HEK293T (cell line): ENCODE results near the gene GHITM.

ENCODE experiments used
- ARNT ChIP-seq: fragments of 450-650 bp; IDR thresholded peaks from 2 replicates; pipeline ENCODE4 v1.6.1; 2017; ENCODE audit warnings: mild to moderate bottlenecking
- BHLHE40 ChIP-seq: fragments of 450-650 bp; IDR thresholded peaks from 2 replicates; pipeline ENCODE4 v1.6.1; 2016; ENCODE audit warnings: mild to moderate bottlenecking, moderate library complexity, borderline replicate concordance
- CTBP1 ChIP-seq: fragments of 450-650 bp; IDR thresholded peaks from 2 replicates; pipeline ENCODE4 v1.6.1; 2016; ENCODE audit warnings: borderline replicate concordance
- ELF4 ChIP-seq: fragments of 450-650 bp; IDR thresholded peaks from 2 replicates; pipeline ENCODE4 v1.6.1; 2017; ENCODE audit warnings: antibody characterized with exemption
- FOXA1 ChIP-seq: fragments of 450-650 bp; IDR thresholded peaks from 2 replicates; pipeline ENCODE4 v1.6.1; 2016; ENCODE audit warnings: mild to moderate bottlenecking
- FOXK2 ChIP-seq: fragments of 450-650 bp; IDR thresholded peaks from 2 replicates; pipeline ENCODE4 v1.6.1; 2016; ENCODE audit warnings: mild to moderate bottlenecking
- FOXM1 ChIP-seq: fragments of 450-650 bp; IDR thresholded peaks from 2 replicates; pipeline ENCODE4 v1.6.1; 2017; ENCODE audit warnings: mild to moderate bottlenecking, borderline replicate concordance
- HDGF ChIP-seq: fragments of 450-650 bp; IDR thresholded peaks from 2 replicates; pipeline ENCODE4 v1.6.1; 2017; ENCODE audit warnings: antibody characterized with exemption, borderline replicate concordance
- LEF1 ChIP-seq: fragments of 450-650 bp; IDR thresholded peaks from 2 replicates; pipeline ENCODE4 v1.6.1; 2017; ENCODE audit warnings: mild to moderate bottlenecking, borderline replicate concordance
- NFRKB ChIP-seq: fragments of 450-650 bp; IDR thresholded peaks from 2 replicates; pipeline ENCODE4 v1.6.1; 2016; ENCODE audit warnings: mild to moderate bottlenecking, moderate library complexity
- SP1 ChIP-seq: fragments of 450-650 bp; IDR thresholded peaks from 2 replicates; pipeline ENCODE4 v1.6.1; 2017
- SUZ12 ChIP-seq: fragments of 450-650 bp; IDR thresholded peaks from 2 replicates; pipeline ENCODE4 v1.6.1; 2016; ENCODE audit warnings: mild to moderate bottlenecking
- ZNF384 ChIP-seq: fragments of 450-650 bp; IDR thresholded peaks from 2 replicates; pipeline ENCODE4 v1.6.1; 2016

DNA sequence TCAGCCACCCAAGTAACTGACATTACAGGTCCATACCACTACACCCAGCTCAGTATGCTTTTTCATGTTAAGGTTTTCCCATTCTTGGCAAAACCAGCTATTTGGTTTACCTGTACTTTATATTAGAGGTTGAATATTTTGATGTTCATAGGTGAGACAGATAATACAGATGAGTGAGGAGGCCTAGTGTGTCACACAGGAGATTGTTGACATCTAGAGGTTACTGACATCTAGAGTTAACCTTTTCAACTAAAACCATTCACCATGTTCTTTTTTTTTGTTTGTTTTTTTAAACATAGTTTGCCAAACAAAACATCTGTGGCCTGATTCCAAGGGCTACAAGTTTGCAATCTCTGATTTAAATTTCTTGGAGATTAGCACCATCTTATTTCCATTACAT, 8.0 kb downstream of the GHITM start:
- no peak for TF ChIP-seq LEF1
- TF ChIP-seq SP1: no peak
- TF ChIP-seq ELF4: no peak
- no peak for TF ChIP-seq FOXM1
- TF ChIP-seq NFRKB: no peak
- TF ChIP-seq ARNT: no peak
- no peak for TF ChIP-seq CTBP1
- no peak for TF ChIP-seq FOXA1
- TF ChIP-seq ZNF384: no peak
- no peak for TF ChIP-seq SUZ12
- TF ChIP-seq HDGF: no peak
- TF ChIP-seq BHLHE40: no peak
- no peak for TF ChIP-seq FOXK2
